Adrenal gland (tissue), 5 donors: ENCODE results near the gene KMT5B.

Source experiments
- CTCF ChIP-seq, 6 experiments: fragments of 450-650 bp in 4 of 6; fragments of 200-600 bp in 2 of 6; sonication (generic) in 1 of 6; IDR thresholded peaks; 1 replicate in 5 of 6; 2 replicates in 1 of 6; pipeline versions ENCODE4 v1.5.1 to v1.8.0; 2016 to 2021; ENCODE audit warnings: antibody characterized with exemption in 6 of 6, mild to moderate bottlenecking in 2 of 6, moderate library complexity in 1 of 6
- POLR2A ChIP-seq, 2 donors: fragments of 450-650 bp; IDR thresholded peaks; one replicate each; pipeline ENCODE4 v1.6.1; 2017; ENCODE audit warnings: antibody characterized with exemption in 2 of 2, mild to moderate bottlenecking in 2 of 2, moderate library complexity in 1 of 2
- donor health status: DM: no; HTN: no; CAD: no.

GRCh38 chr11:68200639-68201038, 12.5 kb downstream of the KMT5B start:
- TF ChIP-seq POLR2A (IDR thresholded peaks at IDR 0.05), result no peak
- TF ChIP-seq CTCF (IDR thresholded peaks at IDR 0.05), result no peak
